ENCODE measurements around the gene EIPR1.

- TF ChIP-seq CTCF (IDR thresholded peaks at IDR 0.05) (no peak), RNF2 (IDR thresholded peaks at IDR 0.05; ENCODE audit: borderline replicate concordance, low read depth) (no peak), CEBPB (IDR thresholded peaks at IDR 0.05) (no peak), MYC (IDR thresholded peaks at IDR 0.05; ENCODE audit: borderline replicate concordance, low read length) (no peak), MAX (IDR thresholded peaks at IDR 0.05) (no peak), REST (IDR thresholded peaks at IDR 0.05) (no peak), RAD21 (conservative IDR thresholded peaks at IDR 0.05 in 1 of 2, IDR thresholded peaks at IDR 0.05 in 1 of 2) (no peak), SREBF2 (IDR thresholded peaks at IDR 0.05) (no peak), JUNB (IDR thresholded peaks at IDR 0.05) (no peak), CBX2 (IDR thresholded peaks at IDR 0.05; ENCODE audit: borderline replicate concordance, low read depth) (no peak), EP300 (IDR thresholded peaks at IDR 0.05) (no peak), GATA3 (IDR thresholded peaks at IDR 0.05; ENCODE audit: borderline replicate concordance) (no peak)
Measured at GRCh38 chr2:3192920-3193319, 184.7 kb downstream of the EIPR1 start.
